Neural cell (in vitro differentiated cells): Measurements from ENCODE around the gene BMPR1B.

Source experiments
- EZH2 ChIP-seq: fragments of 200-600, 300-800 bp; shearing (Covaris generic), sonication (generic); IDR thresholded peaks from 2 replicates; pipeline ENCODE4 v1.6.1; 2014; ENCODE audit warnings: antibody characterized with exemption, low read length, borderline replicate concordance, mild to moderate bottlenecking; ENCODE audit not compliant: insufficient read depth, poor library complexity, severe bottlenecking
- POLR2AphosphoS5 ChIP-seq: IDR thresholded peaks from 2 replicates; pipeline ENCODE4 v1.6.1; 2012
- TF ChIP-seq, protein P1 (sequence below): fragments of 450-650 bp; IDR thresholded peaks from 2 replicates; pipeline ENCODE4 v1.5.1; 2014; ENCODE audit warnings: antibody characterized with exemption, mild to moderate bottlenecking, moderate library complexity; ENCODE audit not compliant: poor library complexity, severe bottlenecking
- TF ChIP-seq, protein P2 (sequence below): IDR thresholded peaks from 2 replicates; pipeline ENCODE4 v1.6.1; 2012; ENCODE audit warnings: borderline replicate concordance

DNA sequence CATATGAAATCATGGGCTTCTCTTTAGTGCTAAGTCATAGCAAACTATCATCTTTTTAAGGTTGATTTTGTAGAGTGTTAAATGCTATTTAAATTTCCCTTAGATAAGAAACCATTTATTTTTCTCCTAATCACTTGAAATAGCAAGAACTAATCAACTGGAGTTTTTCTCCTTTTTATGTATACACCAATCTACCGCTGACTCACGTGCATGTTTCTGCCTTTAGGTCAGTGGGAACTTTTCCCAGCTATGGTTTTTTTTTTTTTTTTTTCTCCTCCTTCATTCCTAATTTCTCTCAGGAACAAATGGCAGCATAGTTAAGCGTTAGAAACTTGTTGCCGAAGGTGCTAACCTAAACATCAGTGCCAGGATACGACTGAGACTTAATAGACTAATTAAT, 176.4 kb downstream of the BMPR1B start:
- TF ChIP-seq, protein P1, sequence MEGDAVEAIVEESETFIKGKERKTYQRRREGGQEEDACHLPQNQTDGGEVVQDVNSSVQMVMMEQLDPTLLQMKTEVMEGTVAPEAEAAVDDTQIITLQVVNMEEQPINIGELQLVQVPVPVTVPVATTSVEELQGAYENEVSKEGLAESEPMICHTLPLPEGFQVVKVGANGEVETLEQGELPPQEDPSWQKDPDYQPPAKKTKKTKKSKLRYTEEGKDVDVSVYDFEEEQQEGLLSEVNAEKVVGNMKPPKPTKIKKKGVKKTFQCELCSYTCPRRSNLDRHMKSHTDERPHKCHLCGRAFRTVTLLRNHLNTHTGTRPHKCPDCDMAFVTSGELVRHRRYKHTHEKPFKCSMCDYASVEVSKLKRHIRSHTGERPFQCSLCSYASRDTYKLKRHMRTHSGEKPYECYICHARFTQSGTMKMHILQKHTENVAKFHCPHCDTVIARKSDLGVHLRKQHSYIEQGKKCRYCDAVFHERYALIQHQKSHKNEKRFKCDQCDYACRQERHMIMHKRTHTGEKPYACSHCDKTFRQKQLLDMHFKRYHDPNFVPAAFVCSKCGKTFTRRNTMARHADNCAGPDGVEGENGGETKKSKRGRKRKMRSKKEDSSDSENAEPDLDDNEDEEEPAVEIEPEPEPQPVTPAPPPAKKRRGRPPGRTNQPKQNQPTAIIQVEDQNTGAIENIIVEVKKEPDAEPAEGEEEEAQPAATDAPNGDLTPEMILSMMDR, result no peak
- TF ChIP-seq, protein P2, sequence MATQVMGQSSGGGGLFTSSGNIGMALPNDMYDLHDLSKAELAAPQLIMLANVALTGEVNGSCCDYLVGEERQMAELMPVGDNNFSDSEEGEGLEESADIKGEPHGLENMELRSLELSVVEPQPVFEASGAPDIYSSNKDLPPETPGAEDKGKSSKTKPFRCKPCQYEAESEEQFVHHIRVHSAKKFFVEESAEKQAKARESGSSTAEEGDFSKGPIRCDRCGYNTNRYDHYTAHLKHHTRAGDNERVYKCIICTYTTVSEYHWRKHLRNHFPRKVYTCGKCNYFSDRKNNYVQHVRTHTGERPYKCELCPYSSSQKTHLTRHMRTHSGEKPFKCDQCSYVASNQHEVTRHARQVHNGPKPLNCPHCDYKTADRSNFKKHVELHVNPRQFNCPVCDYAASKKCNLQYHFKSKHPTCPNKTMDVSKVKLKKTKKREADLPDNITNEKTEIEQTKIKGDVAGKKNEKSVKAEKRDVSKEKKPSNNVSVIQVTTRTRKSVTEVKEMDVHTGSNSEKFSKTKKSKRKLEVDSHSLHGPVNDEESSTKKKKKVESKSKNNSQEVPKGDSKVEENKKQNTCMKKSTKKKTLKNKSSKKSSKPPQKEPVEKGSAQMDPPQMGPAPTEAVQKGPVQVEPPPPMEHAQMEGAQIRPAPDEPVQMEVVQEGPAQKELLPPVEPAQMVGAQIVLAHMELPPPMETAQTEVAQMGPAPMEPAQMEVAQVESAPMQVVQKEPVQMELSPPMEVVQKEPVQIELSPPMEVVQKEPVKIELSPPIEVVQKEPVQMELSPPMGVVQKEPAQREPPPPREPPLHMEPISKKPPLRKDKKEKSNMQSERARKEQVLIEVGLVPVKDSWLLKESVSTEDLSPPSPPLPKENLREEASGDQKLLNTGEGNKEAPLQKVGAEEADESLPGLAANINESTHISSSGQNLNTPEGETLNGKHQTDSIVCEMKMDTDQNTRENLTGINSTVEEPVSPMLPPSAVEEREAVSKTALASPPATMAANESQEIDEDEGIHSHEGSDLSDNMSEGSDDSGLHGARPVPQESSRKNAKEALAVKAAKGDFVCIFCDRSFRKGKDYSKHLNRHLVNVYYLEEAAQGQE, result no peak
- TF ChIP-seq POLR2AphosphoS5 (no peak), EZH2 (no peak)
